ENCODE measurements around the gene SELENON. TPM values are rescaled to one million over a fixed set of nuclear protein-coding genes. Genes with fewer than 3 reads are reported as not detected.

Gene SELENON
- polyA plus RNA-seq, 4 donors: 4.7 to 52.9 (median 22.2) TPM

Other genes starting within 250 kb of the SELENON start
- gene MAN1C1, start 183.4 kb upstream of the SELENON start, polyA plus RNA-seq: 10 to 100 TPM in 1 of 4 donors, 1 to 10 TPM in 2, under 1 TPM in 1; 0.67 to 12.1 (median 3.4) TPM
- gene MTFR1L, start 19.8 kb downstream of the SELENON start, polyA plus RNA-seq: 100 to 1,000 TPM in 1 of 4 donors, 10 to 100 TPM in 3; 37.7 to 181 (median 78.5) TPM
- gene AUNIP, start 59.3 kb downstream of the SELENON start, polyA plus RNA-seq: 1 to 10 TPM in 2 of 4 donors, under 1 TPM in 1, not detected in 1; 0.67 to 3.2 (median 1.9) TPM
- 10 to 100 TPM; 10.2 to 53.9 (median 27.2) TPM for gene PAQR7, start 75.5 kb downstream of the SELENON start, polyA plus RNA-seq
- gene STMN1, start 106.2 kb downstream of the SELENON start, polyA plus RNA-seq: 100 to 1,000 TPM in 2 of 4 donors, 10 to 100 TPM in 2; 30.9 to 275 (median 142) TPM
- gene PAFAH2, start 197.9 kb downstream of the SELENON start, polyA plus RNA-seq: 10 to 100 TPM; 17.2 to 32.7 (median 26.1) TPM
- under 1 TPM in 2 of 4 donors, not detected in 2; 0.41 to 0.51 TPM for gene EXTL1, start 221.6 kb downstream of the SELENON start, polyA plus RNA-seq
- 10 to 100 TPM in 1 of 4 donors, under 1 TPM in 3; 0.09 to 43.2 (median 0.36) TPM for gene SLC30A2, start 245.9 kb downstream of the SELENON start, polyA plus RNA-seq

All from small intestine (tissue), 4 donors.